ENCODE data around the gene LRRC47. TPM values are rescaled to one million over a fixed set of nuclear protein-coding genes. Genes with fewer than 3 reads are reported as not detected.

The LRRC47 gene
- total and polyA plus RNA-seq, 2 of the 8 experiments (the other 6 are each of a cell fraction or from before 2014, with no cell fraction given): 38.3 to 82.4 TPM

GRCh38 chr1:3822421-3822820 lies 26.1 kb upstream of the LRRC47 start (continued):
- no peak for TF ChIP-seq EP300 (IDR thresholded peaks at IDR 0.05; ENCODE audit: borderline replicate concordance in 1 of 2, low read depth in 2 of 2, low read length in 2 of 2)
- TF ChIP-seq EZH2 (IDR thresholded peaks at IDR 0.05; ENCODE audit: low read depth, low read length, severe bottlenecking): no peak
- no peak for TF ChIP-seq ZNF274 (IDR thresholded peaks at IDR 0.05; ENCODE audit: borderline replicate concordance, extremely low read depth, low read length)

Measured in H1 (cell line).